Measurements from ENCODE around the gene RPL21. TPM values are rescaled to one million over a fixed set of nuclear protein-coding genes. Genes with fewer than 3 reads are reported as not detected.
A peak's percentile ranks its signal among the peaks of the same experiment; 100 is the strongest.

Gene RPL21
- 100 to 1,000 TPM in 3 of 4 donors, 10 to 100 TPM in 1; 71.8 to 702 (median 370) TPM for total RNA-seq

DNA sequence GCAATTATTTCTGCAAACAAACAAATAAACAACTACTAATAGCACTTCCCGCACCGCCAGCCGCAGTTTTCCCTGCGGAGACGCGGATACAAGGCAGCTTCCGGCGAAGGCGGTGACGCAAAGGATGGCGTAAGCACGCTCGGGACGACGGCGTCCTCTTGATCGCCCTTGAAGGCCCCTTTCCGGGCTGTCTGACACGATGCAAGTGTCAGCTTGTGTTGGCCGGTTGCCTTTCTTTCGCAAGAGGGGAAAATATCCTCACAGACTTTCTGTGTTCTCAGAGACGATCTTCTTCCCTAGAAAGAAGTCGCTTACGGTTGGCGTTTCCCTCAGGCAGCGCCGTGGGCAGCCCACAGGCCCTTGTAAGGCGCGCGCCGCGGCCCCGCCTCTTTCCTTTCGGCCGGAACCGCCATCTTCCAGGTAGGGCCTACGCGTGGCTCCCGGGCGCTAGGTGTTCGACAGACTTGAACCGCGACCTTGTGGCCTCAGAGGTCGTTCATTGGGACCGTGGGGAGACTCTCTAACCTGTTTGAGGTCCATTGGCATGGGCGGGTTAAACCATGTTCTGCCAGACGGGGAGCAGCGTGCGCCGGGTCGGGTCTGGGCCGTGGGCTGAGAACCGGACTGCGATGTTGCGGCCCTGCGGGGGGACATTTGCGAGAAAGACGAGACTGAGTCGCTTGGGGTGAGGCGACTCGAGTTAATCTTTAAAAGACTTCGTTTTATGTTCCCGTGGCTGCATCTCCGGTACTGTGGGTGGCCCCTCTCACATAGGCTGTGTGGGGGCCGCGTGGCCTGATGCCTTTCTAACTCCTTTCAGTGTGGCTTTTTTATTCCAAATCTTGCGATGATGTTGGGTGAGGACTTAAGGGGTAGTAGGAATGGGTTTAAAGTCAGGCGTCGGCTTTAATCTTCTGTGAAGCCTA lies at the start of gene RPL21:
RPL21 (plus strand) TSS at position 393 of the 926 bp plus-strand sequence. CDS start 2,219 bp downstream, outside the sequence.
- H3K27ac ChIP-seq, result peak within 1 kb of the TSS; percentile 93 to 98 (median 95)
- DNase-seq, result peak; percentile 97
- H3K4me1 ChIP-seq, result peaks cover 18 to 38% (median 20%) of the 10 kb centered on the region in 4 donors
- H3K9me3 ChIP-seq, result no peaks in the 10 kb centered on the region
- peaks cover 0 to 19% (median 6%) of the 10 kb centered on the region in 4 donors for H3K36me3 ChIP-seq
- H3K4me3 ChIP-seq, result peak within 1 kb of the TSS; percentile 54 to 91 (median 80)
- intact Hi-C loops (cut with DNase I; ENCODE audit: low total_unique reads) (loop anchor here (5.0 kb wide), 1 partner anchor 264 kb away; no protein-coding TSS in a partner anchor), in situ Hi-C loops (cut with MboI; ENCODE audit: low pct_ligation_motif_present in 1 of 4, low pct_unique_long_range_greater_than_20kb in 1 of 4, low sequenced_read_pairs in 3 of 4) (loop anchor here in 2 of 4 donors (25.0 kb wide), 2 partner anchors 89 to 264 kb away; partner anchors contain the start of gene USP12 (in 1 of the 2))
- H3K27me3 ChIP-seq, result no peaks in the 10 kb centered on the region
- TF ChIP-seq EP300 (IDR thresholded peaks at IDR 0.05; ENCODE audit: low read depth), result peak; percentile 65
- TF ChIP-seq POLR2AphosphoS5 (IDR thresholded peaks at IDR 0.05), result peak; percentile 93 to 97 (median 95)
- peak; percentile 93 for TF ChIP-seq POLR2A (IDR thresholded peaks at IDR 0.05)
- TF ChIP-seq, protein P1, sequence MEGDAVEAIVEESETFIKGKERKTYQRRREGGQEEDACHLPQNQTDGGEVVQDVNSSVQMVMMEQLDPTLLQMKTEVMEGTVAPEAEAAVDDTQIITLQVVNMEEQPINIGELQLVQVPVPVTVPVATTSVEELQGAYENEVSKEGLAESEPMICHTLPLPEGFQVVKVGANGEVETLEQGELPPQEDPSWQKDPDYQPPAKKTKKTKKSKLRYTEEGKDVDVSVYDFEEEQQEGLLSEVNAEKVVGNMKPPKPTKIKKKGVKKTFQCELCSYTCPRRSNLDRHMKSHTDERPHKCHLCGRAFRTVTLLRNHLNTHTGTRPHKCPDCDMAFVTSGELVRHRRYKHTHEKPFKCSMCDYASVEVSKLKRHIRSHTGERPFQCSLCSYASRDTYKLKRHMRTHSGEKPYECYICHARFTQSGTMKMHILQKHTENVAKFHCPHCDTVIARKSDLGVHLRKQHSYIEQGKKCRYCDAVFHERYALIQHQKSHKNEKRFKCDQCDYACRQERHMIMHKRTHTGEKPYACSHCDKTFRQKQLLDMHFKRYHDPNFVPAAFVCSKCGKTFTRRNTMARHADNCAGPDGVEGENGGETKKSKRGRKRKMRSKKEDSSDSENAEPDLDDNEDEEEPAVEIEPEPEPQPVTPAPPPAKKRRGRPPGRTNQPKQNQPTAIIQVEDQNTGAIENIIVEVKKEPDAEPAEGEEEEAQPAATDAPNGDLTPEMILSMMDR (IDR thresholded peaks at IDR 0.05), result no peak
- WGBS, 2 donors (ENCODE audit: low coverage in 1 of 2), result 0 to 2% methylated on average over 10 to 35 of the region's 69 CpGs

DNA sequence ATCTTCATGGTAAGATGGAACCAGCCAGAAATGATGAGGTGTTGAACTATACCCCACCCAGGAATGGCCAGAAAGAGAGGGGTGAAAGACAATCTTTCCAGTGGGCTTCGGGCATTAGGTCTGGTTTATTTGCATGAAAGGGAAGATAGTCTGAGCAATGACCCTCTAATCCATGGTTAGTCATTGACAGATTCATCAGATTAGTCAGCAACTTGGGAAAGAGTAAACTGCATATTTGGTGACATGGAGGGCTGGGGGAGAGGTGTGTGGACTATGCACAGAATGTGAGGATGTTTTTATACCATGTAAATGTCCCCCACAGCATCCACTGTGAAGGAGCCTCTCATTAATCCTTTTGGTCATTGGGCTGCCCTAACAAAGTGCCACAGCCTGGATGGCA lies 49.7 kb upstream of the RPL21 start:
- WGBS, 2 donors (ENCODE audit: low coverage in 1 of 2), result 77 to 90% methylated on average over 1 of the region's 1 CpG
- TF ChIP-seq EP300 (IDR thresholded peaks at IDR 0.05; ENCODE audit: low read depth) (no peak), POLR2A (IDR thresholded peaks at IDR 0.05) (no peak), POLR2AphosphoS5 (IDR thresholded peaks at IDR 0.05) (no peak)
- TF ChIP-seq, protein P1 (IDR thresholded peaks at IDR 0.05), result no peak
- DNase-seq, result no peak
- Histone ChIP-seq H3K9me3 (no peaks in the 10 kb centered on the region), H3K4me3 (no peak overlapping the region), H3K27ac (no peak overlapping the region), H3K36me3 (no peaks in the 10 kb centered on the region), H3K4me1 (no peaks in the 10 kb centered on the region), H3K27me3 (no peaks in the 10 kb centered on the region)
- intact Hi-C loops (cut with DNase I; ENCODE audit: low total_unique reads), result no loop called here
- in situ Hi-C loops (cut with MboI; ENCODE audit: low pct_ligation_motif_present in 1 of 4, low pct_unique_long_range_greater_than_20kb in 1 of 4, low sequenced_read_pairs in 3 of 4), result no loop called here

DNA sequence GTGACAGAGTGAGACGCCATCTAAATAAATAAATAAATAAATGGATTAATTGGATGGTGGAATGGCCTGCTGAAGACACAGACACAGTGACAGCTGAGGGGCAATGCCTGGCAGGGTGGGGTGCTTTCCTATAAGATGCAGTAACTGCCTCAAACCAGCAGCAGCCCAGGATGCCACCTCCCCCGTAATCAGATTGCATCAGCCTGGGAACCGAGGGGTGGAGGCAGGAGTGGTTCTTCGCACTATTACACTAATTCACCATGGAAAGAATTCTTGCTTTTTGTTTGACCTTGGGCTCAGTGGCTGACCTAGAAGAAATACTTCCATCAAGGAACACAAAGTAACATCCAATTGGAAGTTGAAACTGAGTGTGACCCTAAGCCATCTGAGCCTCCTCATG lies 48.2 kb upstream of the RPL21 start:
- intact Hi-C loops (cut with DNase I; ENCODE audit: low total_unique reads) (no loop called here), in situ Hi-C loops (cut with MboI; ENCODE audit: low pct_ligation_motif_present in 1 of 4, low pct_unique_long_range_greater_than_20kb in 1 of 4, low sequenced_read_pairs in 3 of 4) (no loop called here)
- TF ChIP-seq EP300 (IDR thresholded peaks at IDR 0.05; ENCODE audit: low read depth), result no peak
- TF ChIP-seq, protein P1 (IDR thresholded peaks at IDR 0.05), result no peak
- TF ChIP-seq POLR2AphosphoS5 (IDR thresholded peaks at IDR 0.05), result no peak
- no peak for TF ChIP-seq POLR2A (IDR thresholded peaks at IDR 0.05)
- H3K9me3 ChIP-seq, result no peaks in the 10 kb centered on the region
- H3K27ac ChIP-seq, result no peak overlapping the region
- H3K27me3 ChIP-seq, result no peaks in the 10 kb centered on the region
- no peak for DNase-seq
- 80 to 87% methylated on average over 1 to 4 of the region's 4 CpGs for WGBS, 2 donors (ENCODE audit: low coverage in 1 of 2)
- no peak overlapping the region for H3K4me3 ChIP-seq
- no peaks in the 10 kb centered on the region for H3K36me3 ChIP-seq
- no peaks in the 10 kb centered on the region for H3K4me1 ChIP-seq

DNA sequence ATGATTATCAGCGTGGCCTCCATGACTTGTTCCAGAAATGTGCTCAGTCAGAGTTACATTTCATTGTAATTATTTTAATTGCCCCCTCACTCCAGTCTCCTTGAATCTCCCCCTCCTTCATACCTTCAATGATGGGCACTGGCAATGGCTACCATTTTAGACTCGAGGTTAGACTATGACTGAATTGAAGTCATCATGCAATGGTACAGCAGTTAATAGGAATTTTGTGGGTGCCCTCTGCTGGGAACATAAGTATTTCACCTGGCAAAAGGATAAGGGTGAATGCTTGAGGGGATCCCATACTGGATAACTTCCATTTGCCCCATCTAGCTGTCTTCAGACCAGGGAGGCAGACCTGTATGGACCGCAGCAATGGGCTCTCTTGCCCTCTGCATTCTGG lies 47.5 kb upstream of the RPL21 start:
- H3K27me3 ChIP-seq, result no peaks in the 10 kb centered on the region
- no peak overlapping the region for H3K27ac ChIP-seq
- TF ChIP-seq, protein P1 (IDR thresholded peaks at IDR 0.05), result peak in 2 of 5 experiments; percentile 17 to 33
- no peak for TF ChIP-seq POLR2AphosphoS5 (IDR thresholded peaks at IDR 0.05)
- H3K9me3 ChIP-seq, result no peaks in the 10 kb centered on the region
- H3K4me3 ChIP-seq, result no peak overlapping the region
- H3K36me3 ChIP-seq, result no peaks in the 10 kb centered on the region
- in situ Hi-C loops (cut with MboI; ENCODE audit: low pct_ligation_motif_present in 1 of 4, low pct_unique_long_range_greater_than_20kb in 1 of 4, low sequenced_read_pairs in 3 of 4) (no loop called here), intact Hi-C loops (cut with DNase I; ENCODE audit: low total_unique reads) (no loop called here)
- 61 to 85% methylated on average over 3 of the region's 3 CpGs for WGBS, 2 donors (ENCODE audit: low coverage in 1 of 2)
- DNase-seq, result no peak
- no peaks in the 10 kb centered on the region for H3K4me1 ChIP-seq

Data from transverse colon (tissue), 4 donors.